IMR-90 (cell line): Measurements from ENCODE around the gene SPTB. TPM values are rescaled to one million over a fixed set of nuclear protein-coding genes. Genes with fewer than 3 reads are reported as not detected.

Experiments
- ATAC-seq: fragments of 200-7000 bp; cut with Tn5 transposase; 2 replicates; pipeline ENCODE4 v1.9.1; 2020; ENCODE audit warnings: low read depth, mild to moderate bottlenecking, moderate library complexity
- BruUV-seq: library from RNA; stranded (reverse); fragments of 400-500 nt; replicated peaks from 2 replicates; lab custom pipeline; 2021; lab: Mats Ljungman, UMichigan
- CTCF ChIA-PET: fragments of 300-600 bp; formaldehyde crosslinking; extraction: SDS; loops from one replicate; lab custom pipeline; 2021; ENCODE audit warnings: antibody characterized with exemption; lab: Yijun Ruan, JAX
- POLR2A ChIA-PET: fragments of 300-600 bp; sonication (Branson Sonifier 250); formaldehyde crosslinking; loops from one replicate; lab custom pipeline; 2022; ENCODE audit warnings: antibody characterized with exemption; ENCODE audit not compliant: unreplicated experiment; lab: Charles Lee
- DNase-seq: peaks from one replicate; pipeline ENCODE4 v3.0.0; 2013
- H2AFZ ChIP-seq: replicated peaks from 2 replicates; pipeline ENCODE3; 2013; ENCODE audit warnings: low read length, mild to moderate bottlenecking; ENCODE audit not compliant: poor library complexity
- H2AK5ac ChIP-seq: 2 replicates; pipeline ENCODE4 v1.6.1; 2013; ENCODE audit warnings: low read depth, low read length, inconsistent platforms
- H2AK9ac ChIP-seq: replicated peaks from 2 replicates; pipeline ENCODE3; 2013; ENCODE audit warnings: mild to moderate bottlenecking, low read depth, low read length, moderate library complexity; ENCODE audit not compliant: poor library complexity
- H2BK120ac ChIP-seq: 2 replicates; pipeline ENCODE4 v1.6.1; 2013; ENCODE audit warnings: low read depth, low read length, inconsistent platforms
- H2BK15ac ChIP-seq: 3 replicates; pipeline ENCODE4 v1.6.1; 2013; ENCODE audit warnings: low read depth, low read length, inconsistent platforms
- H2BK20ac ChIP-seq: 2 replicates; pipeline ENCODE4 v1.6.1; 2013; ENCODE audit warnings: low read depth, mild to moderate bottlenecking, inconsistent platforms, low read length, moderate library complexity
- H2BK5ac ChIP-seq: 2 replicates; pipeline ENCODE4 v1.6.1; 2013; ENCODE audit warnings: mild to moderate bottlenecking, low read depth, low read length, inconsistent platforms; ENCODE audit not compliant: poor library complexity, severe bottlenecking
- H3K14ac ChIP-seq: replicated peaks from 2 replicates; pipeline ENCODE4 v1.6.1; 2013; ENCODE audit warnings: low read depth, low read length, inconsistent platforms
- H3K18ac ChIP-seq: 2 replicates; pipeline ENCODE4 v1.6.1; 2013; ENCODE audit warnings: low read depth, low read length, control low read depth
- H3K23ac ChIP-seq: 2 replicates; pipeline ENCODE4 v1.6.1; 2013; ENCODE audit warnings: low read depth, low read length, inconsistent platforms
- H3K27ac ChIP-seq: 2 replicates; pipeline ENCODE4 v1.5.1; 2013; ENCODE audit warnings: mild to moderate bottlenecking, control low read depth, low read length; ENCODE audit not compliant: insufficient read depth
- H3K27me3 ChIP-seq: 2 replicates; pipeline ENCODE4 v1.6.1; 2013; ENCODE audit warnings: low read length; ENCODE audit not compliant: control insufficient read depth, insufficient read depth
- H3K36me3 ChIP-seq: 2 replicates; pipeline ENCODE4 v1.6.1; 2013; ENCODE audit warnings: low read length, mixed read lengths; ENCODE audit not compliant: control insufficient read depth, insufficient read depth
- H3K4ac ChIP-seq: 2 replicates; pipeline ENCODE4 v1.6.1; 2013; ENCODE audit warnings: low read depth, low read length, inconsistent platforms
- H3K4me1 ChIP-seq: 2 replicates; pipeline ENCODE4 v1.6.1; 2013; ENCODE audit warnings: low read length, mixed read lengths; ENCODE audit not compliant: control insufficient read depth, insufficient read depth
- H3K4me2 ChIP-seq: 2 replicates; pipeline ENCODE4 v1.6.1; 2013; ENCODE audit warnings: low read depth, mild to moderate bottlenecking, control low read depth, low read length, moderate library complexity
- H3K4me3 ChIP-seq: 2 replicates; pipeline ENCODE4 v1.5.1; 2013; ENCODE audit warnings: low read depth, mild to moderate bottlenecking, control low read depth, low read length, moderate library complexity; ENCODE audit not compliant: insufficient read depth
- H3K56ac ChIP-seq: 2 replicates; pipeline ENCODE4 v1.6.1; 2013; ENCODE audit warnings: low read length, inconsistent platforms; ENCODE audit not compliant: insufficient read depth; ENCODE audit errors: extremely low read depth
- H3K79me1 ChIP-seq, 2 experiments: 2 replicates each; pipeline ENCODE4 v1.6.1; 2013; ENCODE audit warnings: low read length in 2 of 2, inconsistent platforms in 1 of 2, low read depth in 1 of 2
- H3K9ac ChIP-seq: 2 replicates; pipeline ENCODE4 v1.6.1; 2013; ENCODE audit warnings: low read depth, low read length, control low read depth
- H3K9me1 ChIP-seq: 2 replicates; pipeline ENCODE4 v1.6.1; 2013; ENCODE audit warnings: low read length, inconsistent platforms; ENCODE audit not compliant: insufficient read depth
- H3K9me3 ChIP-seq: 2 replicates; pipeline ENCODE4 v1.6.1; 2013; ENCODE audit warnings: low read length; ENCODE audit not compliant: control insufficient read depth, insufficient read depth
- H4K20me1 ChIP-seq: 2 replicates; pipeline ENCODE4 v1.6.1; 2013; ENCODE audit warnings: low read length, inconsistent platforms; ENCODE audit not compliant: insufficient read depth
- H4K5ac ChIP-seq: 2 replicates; pipeline ENCODE4 v1.6.1; 2013; ENCODE audit warnings: mild to moderate bottlenecking, low read depth, low read length, control low read depth
- H4K8ac ChIP-seq, 2 experiments: 2 replicates each; pipeline ENCODE4 v1.6.1; 2013; ENCODE audit warnings: low read depth in 2 of 2, low read length in 2 of 2, control low read depth in 1 of 2, inconsistent platforms in 1 of 2
- H4K91ac ChIP-seq: 2 replicates; pipeline ENCODE4 v1.6.1; 2013; ENCODE audit warnings: low read depth, low read length, inconsistent platforms; ENCODE audit not compliant: insufficient read depth
- BHLHE40 ChIP-seq: fragments of 150-350 bp; IDR thresholded peaks from 2 replicates; pipeline ENCODE4 v1.6.1; 2016; ENCODE audit warnings: mild to moderate bottlenecking, low read depth, low read length
- CEBPB ChIP-seq: IDR thresholded peaks from 2 replicates; pipeline ENCODE4 v1.6.1; 2012; ENCODE audit warnings: low read depth, low read length, improper control_type of control experiment
- CHD1 ChIP-seq: IDR thresholded peaks from 2 replicates; pipeline ENCODE4 v1.6.1; 2012; ENCODE audit warnings: low read depth, low read length, improper control_type of control experiment
- MAFK ChIP-seq: IDR thresholded peaks from 2 replicates; pipeline ENCODE4 v1.6.1; 2012; ENCODE audit warnings: low read depth, low read length, improper control_type of control experiment
- MAZ ChIP-seq: IDR thresholded peaks from 2 replicates; pipeline ENCODE4 v1.6.1; 2012; ENCODE audit warnings: low read depth, mild to moderate bottlenecking, low read length, improper control_type of control experiment, moderate library complexity, borderline replicate concordance
- POLR2A ChIP-seq: IDR thresholded peaks from 2 replicates; pipeline ENCODE4 v1.6.1; 2012; ENCODE audit warnings: mild to moderate bottlenecking, low read depth, low read length
- RAD21 ChIP-seq: IDR thresholded peaks from 2 replicates; pipeline ENCODE4 v1.6.1; 2012; ENCODE audit warnings: low read length, improper control_type of control experiment
- SMC3 ChIP-seq: fragments of 150-350 bp; IDR thresholded peaks from 2 replicates; pipeline ENCODE4 v1.6.1; 2016; ENCODE audit warnings: low read depth, mild to moderate bottlenecking, antibody characterized with exemption, low read length, moderate library complexity
- USF2 ChIP-seq: fragments of 150-350 bp; IDR thresholded peaks from 2 replicates; pipeline ENCODE4 v1.6.1; 2017; ENCODE audit warnings: mild to moderate bottlenecking, antibody characterized with exemption, low read length, low read depth
- WGBS, 2 experiments: methylation state at CpG; one replicate each; pipeline versions ENCODE4 v1.1.5 to v1.1.7; 2013; ENCODE audit warnings: missing lambda C conversion rate in 2 of 2; ENCODE audit not compliant: insufficient read length in 1 of 2; ENCODE audit errors: extremely low coverage in 2 of 2; 5-methylcytosine and 5-hydroxymethylcytosine counted together
- dilution Hi-C: fragments of 300-500 bp; cut with HindIII; formaldehyde crosslinking; loops from one replicate; pipeline ENCODE4 v1.14.3; 2018; ENCODE audit warnings: low sequenced_read_pairs; ENCODE audit not compliant: unreplicated experiment
- in situ Hi-C: fragments of 300-500 bp; cut with MboI; formaldehyde crosslinking; loops from 3 replicates; pipeline ENCODE4 v1.14.3; 2019; ENCODE audit warnings: low sequenced_read_pairs, inconsistent platforms, mixed read lengths
- intact Hi-C: fragments of 100-400 bp; cut with micrococcal nuclease; formaldehyde crosslinking; loops from 2 replicates; pipeline ENCODE4 v1.10.0; 2022
- polyA plus RNA-seq, 3 experiments: library from polyadenylated mRNA; depleted of rRNA; stranded (reverse); fragments of >200 nt; gene quantifications; 2 replicates each; pipeline ENCODE4 v1.2.3, GENCODE V29; 2012; ENCODE audit warnings: low replicate concordance in 1 of 3
- total RNA-seq: library from RNA; depleted of rRNA; stranded (reverse); fragments of >200 nt; gene quantifications from 2 replicates; pipeline ENCODE4 v1.2.3, GENCODE V29; 2012
- TF ChIP-seq, protein P1 (sequence below): fragments of 150-350 bp; IDR thresholded peaks from 2 replicates; pipeline ENCODE4 v1.6.1; 2016; ENCODE audit warnings: low read depth, mild to moderate bottlenecking, low read length, moderate library complexity, borderline replicate concordance
- TF ChIP-seq, protein P2 (sequence below): conservative IDR thresholded peaks from 2 replicates; pipeline ENCODE4 v1.5.1; 2012; ENCODE audit warnings: mild to moderate bottlenecking, low read depth, low read length, improper control_type of control experiment

SPTB gene
- total and polyA plus RNA-seq, 2 of the 4 experiments (the other 2 are of a cell fraction): under 0.01 to 0.07 TPM

DNA sequence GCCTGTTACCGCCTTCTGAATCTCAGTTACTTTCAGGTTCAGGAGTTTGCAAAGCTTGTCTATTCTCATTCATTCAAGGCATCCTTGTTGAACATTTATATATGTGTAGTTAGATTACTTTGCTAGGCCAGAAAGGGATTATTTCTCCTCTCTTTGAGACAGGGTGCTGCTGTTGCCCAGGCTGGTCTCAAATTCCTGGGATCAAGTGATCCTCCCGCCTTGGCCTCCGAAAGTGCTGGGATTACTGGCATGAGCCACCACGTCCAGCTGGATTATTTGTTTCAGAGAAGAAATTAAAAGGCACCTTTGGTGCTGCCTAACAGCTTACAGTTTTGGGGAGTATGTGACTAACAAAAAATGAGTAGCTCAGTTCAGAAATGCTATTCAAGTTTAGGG, 35.3 kb upstream of the SPTB start:
- H2BK15ac ChIP-seq: no peak overlapping the region
- H3K4me2 ChIP-seq: peak overlapping the region; percentile 90
- H3K27ac ChIP-seq: peak overlapping the region; percentile 75; the same call in 1 of the 2 replicates
- peak overlapping the region; percentile 83 for H2BK5ac ChIP-seq
- H4K8ac ChIP-seq: peak overlapping the region; percentile 68 to 78
- POLR2A ChIA-PET: interaction anchor here (0.6 to 0.7 kb wide), 2 partner anchors 144 to 373 kb away, joined by 3 to 7 read pairs; no protein-coding TSS in a partner anchor
- dilution Hi-C loops: no loop called here
- H2BK20ac ChIP-seq: no peak overlapping the region
- CTCF ChIA-PET: no interaction called here
- 46% methylated on average over 2 of the region's 4 CpGs; no CpG with 5 or more reads in 1 of the 2 experiments for WGBS, 2 experiments
- H3K18ac ChIP-seq: peak overlapping the region; percentile 44; the same call in 1 of the 2 replicates
- peaks cover 20 to 40% of the 10 kb centered on the region in 2 experiments for H3K79me1 ChIP-seq
- in situ Hi-C loops: loop anchor here (25.0 kb wide), 1 partner anchor 378 kb away; the partner anchor contains the start of genes HSPA2 and PPP1R36
- no peak overlapping the region for H2AFZ ChIP-seq
- no peak overlapping the region for H2BK120ac ChIP-seq
- peak overlapping the region; percentile 70 for H3K4ac ChIP-seq
- TSS peak; percentile 78 for BruUV-seq
- peak overlapping the region; percentile 96 for H2AK9ac ChIP-seq
- H4K91ac ChIP-seq: peak overlapping the region; percentile 36; the same call in 1 of the 2 replicates
- peak overlapping the region; percentile 90 for H3K14ac ChIP-seq
- no peaks in the 10 kb centered on the region for H3K27me3 ChIP-seq
- no peaks in the 10 kb centered on the region for H3K9me3 ChIP-seq
- peak overlapping the region; percentile 74 for H3K4me3 ChIP-seq
- H2AK5ac ChIP-seq: peak overlapping the region; percentile 67
- H3K4me1 ChIP-seq: peaks cover 6% of the 10 kb centered on the region
- peak overlapping the region; percentile 77 for H3K9ac ChIP-seq
- H3K9me1 ChIP-seq: peaks cover 10% of the 10 kb centered on the region
- H3K36me3 ChIP-seq: no peaks in the 10 kb centered on the region
- H4K20me1 ChIP-seq: peaks cover 15% of the 10 kb centered on the region
- peak overlapping the region; percentile 91; the same call in 1 of the 2 replicates for H3K56ac ChIP-seq
- DNase-seq: no peak
- peak overlapping the region; percentile 85 for H3K23ac ChIP-seq
- peak overlapping the region; percentile 51 for H4K5ac ChIP-seq
- no peak for ATAC-seq
- intact Hi-C loops: no loop called here
- TF ChIP-seq MAZ (no peak), CEBPB (no peak), RAD21 (no peak), USF2 (no peak), SMC3 (no peak), CHD1 (no peak), BHLHE40 (no peak), MAFK (no peak), POLR2A (no peak)
- TF ChIP-seq, protein P1, sequence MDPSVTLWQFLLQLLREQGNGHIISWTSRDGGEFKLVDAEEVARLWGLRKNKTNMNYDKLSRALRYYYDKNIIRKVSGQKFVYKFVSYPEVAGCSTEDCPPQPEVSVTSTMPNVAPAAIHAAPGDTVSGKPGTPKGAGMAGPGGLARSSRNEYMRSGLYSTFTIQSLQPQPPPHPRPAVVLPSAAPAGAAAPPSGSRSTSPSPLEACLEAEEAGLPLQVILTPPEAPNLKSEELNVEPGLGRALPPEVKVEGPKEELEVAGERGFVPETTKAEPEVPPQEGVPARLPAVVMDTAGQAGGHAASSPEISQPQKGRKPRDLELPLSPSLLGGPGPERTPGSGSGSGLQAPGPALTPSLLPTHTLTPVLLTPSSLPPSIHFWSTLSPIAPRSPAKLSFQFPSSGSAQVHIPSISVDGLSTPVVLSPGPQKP: no peak
- TF ChIP-seq, protein P2, sequence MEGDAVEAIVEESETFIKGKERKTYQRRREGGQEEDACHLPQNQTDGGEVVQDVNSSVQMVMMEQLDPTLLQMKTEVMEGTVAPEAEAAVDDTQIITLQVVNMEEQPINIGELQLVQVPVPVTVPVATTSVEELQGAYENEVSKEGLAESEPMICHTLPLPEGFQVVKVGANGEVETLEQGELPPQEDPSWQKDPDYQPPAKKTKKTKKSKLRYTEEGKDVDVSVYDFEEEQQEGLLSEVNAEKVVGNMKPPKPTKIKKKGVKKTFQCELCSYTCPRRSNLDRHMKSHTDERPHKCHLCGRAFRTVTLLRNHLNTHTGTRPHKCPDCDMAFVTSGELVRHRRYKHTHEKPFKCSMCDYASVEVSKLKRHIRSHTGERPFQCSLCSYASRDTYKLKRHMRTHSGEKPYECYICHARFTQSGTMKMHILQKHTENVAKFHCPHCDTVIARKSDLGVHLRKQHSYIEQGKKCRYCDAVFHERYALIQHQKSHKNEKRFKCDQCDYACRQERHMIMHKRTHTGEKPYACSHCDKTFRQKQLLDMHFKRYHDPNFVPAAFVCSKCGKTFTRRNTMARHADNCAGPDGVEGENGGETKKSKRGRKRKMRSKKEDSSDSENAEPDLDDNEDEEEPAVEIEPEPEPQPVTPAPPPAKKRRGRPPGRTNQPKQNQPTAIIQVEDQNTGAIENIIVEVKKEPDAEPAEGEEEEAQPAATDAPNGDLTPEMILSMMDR: no peak
